HG03064 (cell line): Measurements from ENCODE around the gene MYO5A.
A peak's percentile ranks its signal among the peaks of the same experiment; 100 is the strongest.

Experiments
- ATAC-seq: cut with Tn5 transposase; IDR thresholded peaks from one replicate; pipeline ENCODE4 v1.9.1; 2021; ENCODE audit warnings: low read depth; ENCODE audit not compliant: unreplicated experiment

Gene MYO5A

DNA sequence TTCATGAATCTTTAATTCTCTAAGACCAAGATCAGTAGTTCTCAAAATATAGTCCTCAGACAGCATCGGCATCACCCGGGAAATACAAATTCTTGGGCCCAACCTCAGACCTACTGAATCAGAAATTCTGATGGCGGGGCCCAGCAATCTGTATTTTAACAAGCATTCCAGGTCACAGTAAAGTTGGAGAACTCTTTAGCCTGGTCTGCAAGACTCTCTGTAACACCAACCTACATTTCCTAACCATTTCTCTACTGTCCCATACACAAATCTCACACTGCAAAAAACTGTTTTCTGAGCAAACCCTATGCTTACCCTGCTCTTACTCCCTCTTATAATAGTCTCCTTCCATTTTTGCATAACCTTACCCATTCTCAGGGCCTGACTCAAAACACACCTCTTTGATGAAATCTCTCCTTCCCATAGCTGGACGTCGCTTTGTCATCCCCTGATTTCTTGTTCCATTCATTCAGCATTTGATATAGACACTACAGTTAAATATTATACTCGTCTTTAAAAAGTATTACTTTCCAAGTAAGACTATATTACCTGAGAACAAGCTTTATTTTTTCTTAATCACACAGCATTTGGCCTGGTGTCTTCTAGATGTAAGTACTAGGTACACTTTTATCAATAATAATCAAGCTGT is 149.8 kb downstream of the MYO5A start:
- peak; percentile 33 for ATAC-seq

DNA sequence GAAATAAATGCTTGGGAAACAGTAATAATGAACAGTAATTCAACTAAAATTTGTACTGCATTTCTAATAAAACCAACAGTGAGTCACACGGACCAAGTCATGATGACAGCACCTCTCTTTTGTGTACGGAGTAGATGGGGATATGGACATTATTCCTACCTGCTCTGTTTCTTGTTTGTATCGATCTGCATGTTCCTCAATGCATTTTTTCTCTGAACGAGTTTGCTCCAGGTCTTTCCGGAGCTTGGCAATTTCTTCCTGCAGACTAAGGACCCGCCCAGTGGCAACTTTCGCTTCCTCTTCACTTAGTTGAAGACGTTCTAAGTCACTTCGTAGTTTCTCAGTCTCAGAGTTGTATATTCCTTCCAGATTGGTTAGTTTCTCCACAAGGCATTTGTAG is 158.7 kb downstream of the MYO5A start:
- ATAC-seq, result no peak

DNA sequence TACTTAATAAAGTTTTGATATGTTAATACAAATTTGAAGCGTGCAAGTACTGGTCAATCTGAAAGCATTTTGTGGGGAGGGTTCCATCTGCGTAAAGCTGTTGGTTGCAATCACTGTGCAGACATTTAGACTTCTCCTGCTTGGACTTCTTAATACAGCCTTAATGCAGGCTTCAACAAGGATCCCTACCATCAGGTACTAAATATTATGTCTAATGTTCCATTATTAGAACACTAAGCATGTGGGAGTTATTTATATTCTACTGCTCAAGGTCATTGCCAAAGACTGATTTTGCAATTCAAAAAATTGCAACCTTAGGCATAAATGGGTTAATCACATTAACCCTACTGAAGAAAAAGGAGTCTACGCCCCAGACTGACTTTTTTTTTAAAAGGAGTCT is 159.2 kb downstream of the MYO5A start:
- no peak for ATAC-seq

DNA sequence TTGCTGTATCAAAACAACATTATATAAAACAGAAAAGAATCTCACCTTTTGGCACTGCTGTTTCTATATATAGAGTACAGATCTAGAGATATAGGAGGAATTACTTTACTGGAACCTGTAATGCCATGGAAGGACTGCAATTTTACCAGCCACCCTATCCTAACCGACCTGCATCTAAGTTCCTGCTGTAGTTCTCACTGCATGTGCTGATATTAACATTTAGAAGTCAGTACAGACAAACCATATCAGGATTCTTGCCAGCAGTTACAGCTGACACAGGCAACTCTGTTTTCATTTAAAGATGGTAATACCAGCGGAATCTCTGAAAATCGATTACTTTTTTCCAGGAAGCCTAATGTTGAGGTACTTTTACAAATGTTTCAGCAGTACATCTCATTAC is 159.7 kb downstream of the MYO5A start:
- no peak for ATAC-seq

DNA sequence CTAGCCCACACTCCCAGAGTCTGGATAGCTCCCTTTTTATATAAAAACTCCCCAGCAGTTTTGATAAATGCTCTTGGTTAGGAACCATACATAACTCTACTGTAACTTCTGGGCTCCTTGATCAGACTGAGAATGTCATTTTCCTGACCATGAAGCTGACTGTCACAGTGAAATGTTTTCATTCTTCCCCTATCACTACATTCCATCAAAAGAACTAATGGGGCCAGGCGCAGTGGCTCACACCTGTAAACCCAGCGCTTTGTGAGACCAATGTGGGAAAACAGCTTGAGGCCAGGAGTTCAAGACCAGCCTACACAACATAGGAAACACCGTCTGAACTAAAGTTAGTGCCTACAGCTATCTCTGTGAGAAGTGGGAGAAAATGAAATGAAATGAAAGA is 160.3 kb downstream of the MYO5A start:
- no peak for ATAC-seq

DNA sequence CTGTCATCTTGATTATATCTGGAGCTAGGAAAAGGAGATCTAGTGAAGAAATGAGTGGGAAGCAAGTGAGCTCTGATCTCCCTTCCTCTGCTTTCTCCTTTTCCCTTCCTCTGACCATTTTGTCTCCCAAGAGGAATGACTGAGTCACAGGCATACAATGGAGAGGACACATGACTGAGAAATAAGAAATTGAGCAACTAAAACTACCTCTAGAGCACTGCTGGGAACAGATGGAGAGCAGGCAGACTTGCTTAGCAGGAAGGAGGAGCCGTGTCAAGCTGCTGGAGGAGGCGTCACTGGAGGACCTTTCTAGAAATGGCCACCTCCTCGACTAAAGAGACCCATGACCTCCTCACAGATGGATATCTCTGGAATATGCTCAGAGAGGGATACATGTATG is 166.2 kb downstream of the MYO5A start:
- ATAC-seq, result no peak

DNA sequence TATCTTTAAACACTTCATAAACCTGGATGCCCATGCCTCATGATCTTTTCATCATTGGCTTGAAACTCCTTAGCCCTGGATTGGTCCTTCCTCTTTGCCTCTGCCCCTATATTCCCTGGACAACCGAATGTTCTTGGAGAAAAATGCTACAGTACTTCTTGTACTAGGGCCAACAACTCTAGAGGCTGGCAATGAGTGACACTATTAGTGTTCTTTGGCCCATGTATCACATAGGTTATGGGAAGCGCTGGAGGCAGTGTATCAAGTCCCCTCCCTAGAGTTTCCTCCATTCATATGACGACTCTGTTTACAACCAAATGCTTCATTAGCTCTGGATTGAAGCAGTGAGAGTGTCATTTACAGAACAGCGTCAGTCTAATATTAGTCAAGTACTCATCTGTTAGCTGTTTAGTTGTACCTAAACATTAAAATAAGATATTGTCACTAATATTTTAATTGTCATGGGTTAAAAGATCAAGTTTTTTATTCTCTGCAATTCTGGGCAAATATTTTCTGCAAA is 166.6 kb downstream of the MYO5A start:
- no peak for ATAC-seq

DNA sequence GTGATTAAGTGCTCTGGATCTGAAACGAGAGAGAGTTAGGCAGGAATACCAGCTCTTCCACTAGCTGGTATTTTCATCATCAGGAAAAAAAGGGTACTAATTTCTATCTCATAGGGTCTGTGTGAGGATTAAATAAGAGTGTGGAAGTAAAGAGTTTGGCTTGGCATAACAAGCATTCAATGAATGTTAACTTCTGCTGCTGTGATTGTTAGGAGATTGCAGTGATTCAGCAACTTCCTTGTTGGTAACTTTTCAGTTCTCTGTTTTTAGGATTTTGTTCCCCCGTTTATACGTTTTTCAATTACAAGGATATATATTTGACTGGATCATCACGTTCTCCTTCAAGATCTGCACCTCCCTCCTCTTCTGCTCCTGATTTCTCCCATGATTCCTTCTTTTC is 167.2 kb downstream of the MYO5A start:
- no peak for ATAC-seq

DNA sequence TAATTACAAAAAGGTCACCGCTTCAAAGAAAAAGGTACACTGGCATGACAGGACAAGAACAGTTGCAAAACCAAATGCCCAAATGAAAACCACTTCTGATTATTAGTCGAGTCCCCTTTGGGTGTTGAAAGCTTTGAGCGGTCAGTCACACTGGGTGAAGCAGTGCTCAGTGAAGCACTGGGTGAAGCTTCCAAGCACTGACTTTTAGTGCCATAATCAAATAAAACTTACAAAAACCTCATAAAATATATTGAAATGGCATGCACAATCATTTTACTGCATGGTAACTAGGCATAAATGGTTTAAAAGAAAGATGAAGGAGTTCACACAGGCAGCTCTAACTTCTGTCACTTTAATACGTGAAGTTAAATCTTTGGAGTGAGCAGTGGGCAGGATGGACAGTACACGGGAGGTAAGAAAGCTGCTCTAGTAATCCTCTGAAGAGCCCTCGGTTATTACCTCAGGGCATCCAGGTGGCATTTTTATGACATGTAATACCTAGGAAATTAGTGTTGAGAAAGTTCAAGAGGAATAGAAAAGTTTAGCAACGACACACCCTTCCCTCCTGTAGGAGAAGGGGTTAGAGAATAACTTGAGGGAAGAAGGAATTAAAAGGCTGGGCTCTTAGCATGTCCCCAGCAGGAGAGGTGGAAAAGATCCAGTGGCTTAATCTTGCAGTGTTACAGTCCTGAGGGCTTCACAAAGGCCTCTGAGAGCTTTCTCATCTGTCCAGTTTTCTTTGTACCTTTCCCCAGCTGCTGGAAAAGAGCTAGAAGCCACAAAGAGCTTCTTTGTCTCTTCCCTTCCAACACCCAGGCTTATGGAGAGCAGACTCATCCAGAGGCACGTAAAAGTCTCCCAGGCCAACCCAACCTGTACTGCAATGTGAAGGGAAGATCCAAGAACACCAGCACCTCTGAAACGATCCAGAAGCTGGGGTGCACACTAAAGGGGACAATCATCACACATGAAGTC is 168.2 kb downstream of the MYO5A start:
- no peak for ATAC-seq

DNA sequence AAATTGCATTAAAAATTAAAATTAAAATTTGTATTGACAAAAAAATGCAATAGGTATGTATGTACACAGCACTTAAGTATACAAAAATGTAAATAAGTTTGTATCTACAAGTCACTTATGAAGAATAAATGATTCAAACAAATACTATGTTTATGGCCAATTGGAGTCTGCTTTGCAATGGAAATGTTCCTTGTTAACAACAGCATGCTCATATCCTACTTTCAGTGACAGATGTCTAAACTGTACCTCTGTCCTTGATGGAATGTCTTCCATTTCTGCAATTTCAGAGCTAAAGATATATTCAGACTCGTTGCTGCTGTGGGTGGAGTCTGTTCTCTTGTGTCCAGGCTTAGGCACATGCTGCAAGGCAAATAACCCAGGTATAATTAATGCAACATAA is 169.0 kb downstream of the MYO5A start:
- no peak for ATAC-seq

DNA sequence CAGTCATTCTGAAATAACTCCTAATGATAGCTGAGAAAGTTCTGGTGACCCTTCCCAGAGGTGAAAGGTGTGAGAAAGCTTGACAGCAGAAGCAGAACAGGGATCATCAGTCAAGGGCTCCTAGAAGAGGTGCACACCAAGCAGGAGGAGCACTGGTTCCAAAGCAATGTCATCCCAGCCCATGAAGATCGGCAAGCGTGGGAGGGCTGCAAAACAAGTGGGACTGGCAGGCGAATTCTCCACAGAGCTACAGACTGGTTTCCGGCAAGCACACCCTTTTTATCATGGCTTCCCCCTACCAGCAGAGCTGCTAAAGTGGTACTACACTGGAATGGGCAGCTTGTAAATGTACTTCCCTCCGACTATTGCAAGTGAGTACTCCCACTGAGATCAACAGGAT is 170.7 kb downstream of the MYO5A start:
- no peak for ATAC-seq

DNA sequence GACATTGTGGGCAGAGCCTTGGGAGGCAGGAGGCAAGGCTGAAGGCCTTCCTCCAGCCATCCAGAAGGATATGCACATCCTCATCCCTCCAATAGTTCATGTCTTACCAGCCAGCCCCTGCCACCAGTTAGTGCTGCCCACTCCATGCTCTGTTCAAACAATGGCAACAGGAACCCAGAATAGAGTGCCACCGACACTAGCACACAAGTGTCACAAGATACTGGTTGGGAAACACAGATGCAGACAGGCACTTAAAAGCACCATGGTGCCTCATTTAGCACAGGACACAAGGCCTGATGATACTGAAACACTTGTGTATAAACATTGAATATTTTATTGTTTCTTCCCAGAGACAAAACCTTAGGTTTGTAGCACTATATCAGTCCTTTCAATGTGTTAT is 176.6 kb downstream of the MYO5A start:
- ATAC-seq, result no peak

DNA sequence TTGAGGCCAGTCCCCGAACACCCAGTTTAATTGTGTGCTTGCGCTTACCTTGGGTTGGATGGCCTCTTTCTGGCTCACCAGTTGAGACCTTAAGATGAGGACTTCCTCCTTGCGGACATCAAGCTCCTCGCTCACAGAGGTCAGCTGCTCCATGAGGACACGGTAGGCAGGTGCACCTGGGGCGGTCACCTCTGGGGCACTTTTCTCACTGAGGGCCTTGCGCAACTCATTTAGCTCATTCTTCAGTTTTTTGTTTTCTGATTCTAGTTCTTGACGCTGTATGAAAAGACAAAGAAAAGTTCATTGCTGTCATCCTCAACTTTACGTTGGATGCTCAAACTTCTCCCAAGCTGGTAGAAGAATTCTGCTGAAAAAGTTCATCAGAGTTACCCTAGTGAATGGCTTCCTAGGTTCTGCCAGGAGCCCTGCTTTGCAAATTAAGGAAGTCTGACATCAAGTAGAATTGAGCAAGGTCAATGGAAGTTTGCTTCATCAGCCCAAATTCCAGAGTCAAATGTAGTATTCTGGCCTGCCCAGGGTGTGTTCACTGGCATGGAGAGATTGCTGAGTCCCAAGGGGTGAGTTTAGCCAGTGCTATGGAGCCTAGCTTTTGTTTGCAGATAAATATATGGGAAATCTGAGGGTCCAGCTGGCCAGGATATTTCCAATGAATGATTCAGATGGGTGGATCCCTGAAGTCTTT is 177.3 kb downstream of the MYO5A start:
- ATAC-seq, result no peak

DNA sequence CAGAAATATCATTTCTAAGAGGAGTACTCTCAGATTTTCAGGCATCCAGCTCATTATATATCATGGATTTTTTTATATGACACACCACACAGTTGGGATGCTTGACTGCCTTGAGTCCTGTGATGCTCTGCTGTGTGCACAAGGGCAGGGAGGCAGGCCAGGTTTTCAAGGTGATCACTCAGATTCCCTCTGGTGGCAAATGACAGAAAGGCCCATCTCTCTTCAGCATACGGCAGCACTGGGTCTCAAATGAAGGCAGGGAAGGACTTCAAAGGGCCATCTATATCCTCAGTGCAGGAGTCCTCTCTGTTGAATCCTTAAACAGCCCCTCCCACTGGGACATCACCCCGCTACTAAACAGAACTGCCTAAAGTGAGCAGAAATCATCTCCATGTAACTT is 178.3 kb downstream of the MYO5A start:
- ATAC-seq, result no peak

DNA sequence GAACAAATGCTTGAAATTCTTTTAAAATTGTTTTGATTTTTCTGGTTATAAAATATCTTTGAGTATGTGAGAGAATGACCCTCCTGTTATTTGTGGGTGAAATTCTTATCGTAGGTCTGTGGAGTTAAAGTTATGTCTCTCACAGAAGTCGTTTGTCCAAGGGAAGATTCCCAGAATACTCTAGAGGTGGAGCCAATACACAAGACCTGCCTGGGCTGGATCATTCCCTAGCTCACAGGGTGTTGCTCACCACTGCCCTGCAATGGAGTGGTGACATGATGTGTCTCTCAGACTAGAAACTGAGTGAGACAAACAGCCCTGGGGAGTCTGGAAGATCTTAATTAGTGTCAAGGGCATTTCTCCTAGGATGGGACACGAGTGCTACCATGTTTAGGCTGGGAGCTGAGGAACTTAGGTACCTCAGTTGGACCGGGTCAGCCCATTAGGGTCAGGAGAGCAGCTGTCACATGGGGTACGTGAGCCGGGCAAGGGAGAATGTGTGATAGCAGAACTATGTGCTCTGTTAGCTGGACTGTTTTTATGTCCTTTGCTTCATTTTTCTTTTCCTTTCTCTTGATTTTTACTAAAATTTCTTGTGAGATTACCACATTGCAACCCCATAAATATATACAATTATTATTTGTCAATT is 179.5 kb downstream of the MYO5A start:
- no peak for ATAC-seq

DNA sequence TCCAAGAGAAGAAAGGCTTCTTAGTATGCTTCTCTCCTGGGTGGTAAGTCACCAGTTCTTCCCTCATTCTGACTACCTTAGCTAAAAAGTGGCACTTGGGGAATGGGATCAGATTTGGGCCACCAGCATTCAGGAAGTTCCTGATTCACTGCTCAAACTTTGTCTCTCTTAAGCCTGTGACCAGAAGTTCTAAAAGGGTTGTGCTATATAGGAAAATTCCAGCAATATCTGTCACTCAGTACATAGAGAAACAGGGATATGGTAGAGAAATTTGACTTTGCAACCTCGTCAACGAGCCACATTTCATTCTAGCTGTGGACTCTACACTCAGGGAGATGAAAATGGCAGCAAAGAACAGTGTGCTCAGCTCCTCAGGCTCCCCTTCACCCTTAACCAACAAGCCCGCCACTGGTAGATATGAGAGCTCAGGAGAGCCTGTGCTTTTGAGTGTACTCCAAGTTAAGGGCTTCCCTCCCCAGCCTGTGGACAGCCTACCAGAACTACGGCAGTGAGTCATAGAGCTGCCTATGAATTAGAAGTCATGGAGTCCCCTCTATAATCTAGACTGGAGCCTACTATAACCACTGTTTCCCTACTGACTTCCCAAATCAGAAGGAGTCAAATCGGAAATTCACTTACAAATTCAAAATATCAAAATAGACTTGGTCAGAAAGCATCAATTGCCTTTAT is 180.5 kb downstream of the MYO5A start:
- ATAC-seq, result no peak

DNA sequence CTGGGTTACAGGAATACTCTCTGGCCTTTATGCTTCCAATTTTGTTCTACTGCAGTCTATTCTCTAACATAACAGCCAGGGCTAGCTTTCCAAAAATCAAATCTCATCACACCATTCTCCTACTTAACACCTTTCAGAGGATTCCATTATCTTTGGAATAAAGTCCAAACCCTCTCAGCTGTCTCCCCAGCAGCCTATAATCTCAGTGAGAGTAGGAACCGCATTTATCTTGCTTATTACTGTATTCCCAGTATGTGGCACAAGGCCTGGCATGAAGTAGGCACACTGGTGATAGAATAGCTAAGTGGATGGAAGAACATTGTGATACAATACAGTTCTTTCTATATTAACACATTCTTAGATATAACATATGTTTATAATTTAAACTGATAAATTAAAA is 184.1 kb downstream of the MYO5A start:
- no peak for ATAC-seq

DNA sequence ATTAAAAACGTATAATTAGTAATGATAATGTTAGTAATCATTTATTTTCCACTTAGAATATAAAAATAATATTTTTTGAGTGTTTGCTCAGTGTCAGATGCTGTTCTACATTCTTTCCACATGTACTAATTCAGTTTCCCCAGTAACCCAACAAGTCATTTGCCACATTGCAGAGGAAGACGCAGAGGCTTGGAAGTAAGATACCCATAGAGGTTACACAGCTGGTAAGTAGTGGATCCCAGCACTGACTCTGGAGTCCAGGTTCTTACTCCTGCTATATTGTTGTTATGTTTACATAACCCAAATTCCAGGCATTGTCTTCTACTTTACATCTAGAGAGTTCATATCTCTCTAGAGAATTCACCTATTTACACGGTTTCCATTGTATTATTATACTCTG is 184.8 kb downstream of the MYO5A start:
- ATAC-seq, result no peak

DNA sequence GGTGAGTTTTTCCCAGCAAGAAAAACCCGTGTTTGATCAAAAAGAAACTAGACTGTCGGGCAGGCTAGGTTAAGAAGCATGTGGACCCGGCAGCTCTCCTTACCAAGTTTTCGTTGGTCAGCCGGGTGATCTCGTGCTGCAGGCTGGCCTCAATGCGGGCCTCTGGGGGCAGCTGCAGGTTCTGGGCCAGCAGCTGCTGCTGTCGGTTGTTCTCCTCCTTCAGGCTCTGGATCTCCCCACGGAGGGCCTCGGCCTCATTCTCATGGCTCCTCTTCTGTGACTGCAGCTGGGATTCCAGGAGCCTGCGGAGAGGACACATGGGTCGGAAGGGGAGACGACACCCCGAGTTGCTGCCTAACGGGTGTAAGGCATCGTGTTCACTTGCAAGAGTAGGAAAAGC is 188.6 kb downstream of the MYO5A start:
- no peak for ATAC-seq

DNA sequence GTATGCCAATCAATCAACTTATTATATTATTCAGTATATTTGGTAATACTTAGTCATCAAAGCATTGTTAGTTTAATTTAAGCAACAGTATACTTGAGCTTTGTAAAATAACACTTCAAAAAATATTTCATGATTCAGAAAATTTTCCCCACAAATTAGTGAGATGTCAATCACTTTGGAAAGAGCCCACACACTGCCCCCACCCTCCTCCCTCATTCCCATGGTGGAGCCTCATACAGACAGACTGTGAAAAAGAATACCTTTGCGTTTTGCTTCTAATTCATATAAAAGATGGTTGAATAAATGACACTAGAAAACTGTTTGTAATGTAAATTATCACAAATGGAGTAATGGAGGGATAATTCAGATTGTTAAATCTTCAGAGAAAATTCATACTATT is 189.8 kb downstream of the MYO5A start:
- ATAC-seq, result no peak
